Parathyroid adenoma (tissue), 2 donors: ENCODE results near the gene SASH1.

Experiments used
- H2AFZ ChIP-seq: fragments of 300-600 bp; sonication (generic); one replicate; pipeline ENCODE4 v1.7.0; 2017; ENCODE audit warnings: antibody characterized with exemption, mild to moderate bottlenecking
- H3K27ac ChIP-seq: fragments of 300-600 bp; sonication (generic); one replicate; pipeline ENCODE4 v1.7.0; 2017
- H3K27me3 ChIP-seq: fragments of 300-600 bp; sonication (generic); one replicate; pipeline ENCODE4 v1.7.0; 2017; ENCODE audit warnings: low read length; ENCODE audit not compliant: control insufficient read depth, insufficient read depth
- H3K36me3 ChIP-seq: fragments of 300-600 bp; sonication (generic); one replicate; pipeline ENCODE4 v1.7.0; 2017; ENCODE audit warnings: low read length; ENCODE audit not compliant: control insufficient read depth, insufficient read depth
- H3K4me1 ChIP-seq: fragments of 300-600 bp; sonication (generic); one replicate; pipeline ENCODE4 v1.7.0; 2017; ENCODE audit warnings: control low read depth
- H3K4me2 ChIP-seq: fragments of 300-600 bp; sonication (generic); one replicate; pipeline ENCODE4 v1.7.0; 2017; ENCODE audit warnings: low read length
- H3K4me3 ChIP-seq: fragments of 300-600 bp; sonication (generic); one replicate; pipeline ENCODE4 v1.7.0; 2017; ENCODE audit warnings: low read depth, low read length
- H3K79me2 ChIP-seq: fragments of 300-600 bp; sonication (generic); one replicate; pipeline ENCODE4 v1.7.0; 2017; ENCODE audit warnings: control low read depth
- H3K9ac ChIP-seq: fragments of 300-600 bp; sonication (generic); one replicate; pipeline ENCODE4 v1.7.0; 2017; ENCODE audit warnings: mild to moderate bottlenecking
- H3K9me3 ChIP-seq: fragments of 300-600 bp; sonication (generic); one replicate; pipeline ENCODE4 v1.7.0; 2017; ENCODE audit warnings: low read length; ENCODE audit not compliant: control insufficient read depth
- TF ChIP-seq, protein P1 (sequence below): fragments of 300-600 bp; sonication (generic); IDR thresholded peaks from one replicate; pipeline ENCODE4 v1.7.0; 2017; ENCODE audit warnings: antibody characterized with exemption, mild to moderate bottlenecking
- donor health status: primary hyperparathyroidism.

Gene SASH1

DNA sequence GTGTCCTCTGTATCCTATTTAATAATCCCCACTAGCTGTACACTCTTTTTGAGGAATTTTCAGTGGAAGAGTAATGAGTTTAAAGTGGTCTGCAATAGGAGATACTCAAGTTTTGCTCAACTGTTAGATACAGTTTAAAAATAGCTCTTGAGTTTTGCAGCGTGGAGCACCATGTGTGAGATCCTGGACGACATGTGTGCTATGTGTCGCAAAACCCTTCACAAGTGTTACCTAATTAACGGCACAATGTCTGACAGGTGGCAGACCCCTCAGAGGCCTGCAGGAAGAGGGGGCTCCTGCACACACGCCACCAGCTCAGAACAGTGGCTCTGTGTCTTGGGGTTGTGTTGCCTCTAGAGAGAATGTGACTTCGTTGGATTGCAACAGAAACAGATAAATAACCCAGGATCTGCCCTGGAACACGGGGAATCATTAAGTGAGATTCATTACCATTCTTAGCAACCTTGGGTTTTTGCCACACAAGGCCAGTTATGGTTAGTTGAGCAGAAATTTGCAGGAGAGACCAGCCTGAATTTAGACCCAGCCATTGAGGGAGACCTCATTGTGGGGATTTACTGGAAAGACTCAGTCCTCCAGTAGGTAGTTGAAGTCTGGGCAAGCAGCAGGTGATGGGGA lies 73.8 kb downstream of the SASH1 start:
- no peak overlapping the region for H3K9ac ChIP-seq
- H2AFZ ChIP-seq, result no peak overlapping the region
- no peak overlapping the region for H3K4me3 ChIP-seq
- H3K36me3 ChIP-seq, result no peaks in the 10 kb centered on the region
- TF ChIP-seq, protein P1, sequence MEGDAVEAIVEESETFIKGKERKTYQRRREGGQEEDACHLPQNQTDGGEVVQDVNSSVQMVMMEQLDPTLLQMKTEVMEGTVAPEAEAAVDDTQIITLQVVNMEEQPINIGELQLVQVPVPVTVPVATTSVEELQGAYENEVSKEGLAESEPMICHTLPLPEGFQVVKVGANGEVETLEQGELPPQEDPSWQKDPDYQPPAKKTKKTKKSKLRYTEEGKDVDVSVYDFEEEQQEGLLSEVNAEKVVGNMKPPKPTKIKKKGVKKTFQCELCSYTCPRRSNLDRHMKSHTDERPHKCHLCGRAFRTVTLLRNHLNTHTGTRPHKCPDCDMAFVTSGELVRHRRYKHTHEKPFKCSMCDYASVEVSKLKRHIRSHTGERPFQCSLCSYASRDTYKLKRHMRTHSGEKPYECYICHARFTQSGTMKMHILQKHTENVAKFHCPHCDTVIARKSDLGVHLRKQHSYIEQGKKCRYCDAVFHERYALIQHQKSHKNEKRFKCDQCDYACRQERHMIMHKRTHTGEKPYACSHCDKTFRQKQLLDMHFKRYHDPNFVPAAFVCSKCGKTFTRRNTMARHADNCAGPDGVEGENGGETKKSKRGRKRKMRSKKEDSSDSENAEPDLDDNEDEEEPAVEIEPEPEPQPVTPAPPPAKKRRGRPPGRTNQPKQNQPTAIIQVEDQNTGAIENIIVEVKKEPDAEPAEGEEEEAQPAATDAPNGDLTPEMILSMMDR, result no peak
- no peaks in the 10 kb centered on the region for H3K9me3 ChIP-seq
- H3K4me2 ChIP-seq, result no peak overlapping the region
- no peaks in the 10 kb centered on the region for H3K79me2 ChIP-seq
- no peaks in the 10 kb centered on the region for H3K4me1 ChIP-seq
- H3K27ac ChIP-seq, result no peak overlapping the region
- H3K27me3 ChIP-seq, result no peaks in the 10 kb centered on the region

DNA sequence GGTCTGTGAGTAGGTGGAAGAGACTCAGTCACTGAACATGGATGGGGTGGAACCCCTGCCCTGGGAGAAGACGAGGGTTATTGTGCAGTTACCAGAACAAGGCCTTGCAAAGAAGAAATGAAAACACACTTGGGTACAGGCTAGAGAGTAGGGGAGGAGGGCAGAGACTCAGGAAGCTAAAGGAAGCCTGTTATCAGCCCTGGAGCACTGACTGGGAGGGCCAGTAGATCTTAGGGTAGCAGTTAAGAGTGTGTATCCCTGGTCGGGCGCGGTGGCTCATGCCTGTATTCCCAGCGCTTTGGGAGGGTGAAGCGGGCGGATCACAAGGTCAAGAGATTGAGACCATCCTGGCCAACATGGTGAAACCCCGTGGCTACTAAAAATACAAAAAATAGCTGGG lies 74.4 kb downstream of the SASH1 start:
- Histone ChIP-seq H3K27ac (no peak overlapping the region), H3K9me3 (no peaks in the 10 kb centered on the region), H3K27me3 (no peaks in the 10 kb centered on the region), H3K9ac (no peak overlapping the region), H3K36me3 (no peaks in the 10 kb centered on the region), H3K4me3 (no peak overlapping the region), H3K4me1 (no peaks in the 10 kb centered on the region), H2AFZ (no peak overlapping the region), H3K4me2 (no peak overlapping the region), H3K79me2 (no peaks in the 10 kb centered on the region)
- TF ChIP-seq, protein P1, result no peak

DNA sequence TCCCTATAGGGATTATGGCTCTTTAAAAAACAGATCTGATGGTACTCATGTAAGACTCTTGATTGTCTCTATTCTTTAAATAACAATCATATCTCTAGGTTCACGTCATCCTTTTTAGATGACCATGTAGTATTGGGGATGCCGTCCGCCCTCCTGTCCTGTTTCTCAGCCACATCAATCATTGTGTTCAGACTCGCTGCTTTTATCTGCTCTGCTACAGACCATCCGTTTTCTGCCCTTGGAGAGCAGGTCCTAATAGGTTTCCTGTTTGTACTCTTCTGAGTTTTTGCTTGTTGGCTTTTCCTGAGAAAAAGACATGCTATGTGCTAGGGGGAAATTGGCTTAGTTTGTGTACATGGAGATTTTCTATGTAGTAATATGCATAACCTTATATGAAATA lies 76.8 kb downstream of the SASH1 start:
- Histone ChIP-seq H3K27me3 (no peaks in the 10 kb centered on the region), H3K79me2 (no peaks in the 10 kb centered on the region), H3K9me3 (no peaks in the 10 kb centered on the region), H3K36me3 (no peaks in the 10 kb centered on the region), H2AFZ (no peak overlapping the region), H3K4me1 (no peaks in the 10 kb centered on the region), H3K4me3 (no peak overlapping the region), H3K4me2 (no peak overlapping the region), H3K27ac (no peak overlapping the region), H3K9ac (no peak overlapping the region)
- TF ChIP-seq, protein P1, result no peak

DNA sequence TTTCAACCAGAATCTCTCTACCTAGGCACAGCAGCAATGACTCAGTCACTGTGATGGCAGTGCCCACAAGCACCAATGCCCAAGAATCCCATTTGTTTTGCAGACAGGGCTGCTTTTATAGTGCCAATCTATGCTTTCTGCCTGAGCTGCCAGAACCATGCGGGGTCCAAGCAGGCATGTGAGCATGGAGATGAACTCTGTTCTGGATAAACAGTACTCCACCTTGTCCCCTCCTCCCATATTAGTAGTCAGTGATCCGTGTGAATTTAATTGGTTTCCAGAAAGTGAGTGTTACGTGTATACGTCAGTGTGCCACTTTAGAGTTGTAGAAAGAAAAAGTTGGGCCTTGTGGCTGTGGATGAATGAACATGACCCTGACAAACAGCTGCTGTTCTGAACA lies 79.4 kb downstream of the SASH1 start:
- no peaks in the 10 kb centered on the region for H3K27me3 ChIP-seq
- H3K27ac ChIP-seq, result no peak overlapping the region
- no peaks in the 10 kb centered on the region for H3K36me3 ChIP-seq
- no peaks in the 10 kb centered on the region for H3K9me3 ChIP-seq
- no peak overlapping the region for H3K9ac ChIP-seq
- H3K4me3 ChIP-seq, result no peak overlapping the region
- H3K4me2 ChIP-seq, result no peak overlapping the region
- H2AFZ ChIP-seq, result no peak overlapping the region
- H3K4me1 ChIP-seq, result no peaks in the 10 kb centered on the region
- H3K79me2 ChIP-seq, result no peaks in the 10 kb centered on the region
- TF ChIP-seq, protein P1, result no peak

DNA sequence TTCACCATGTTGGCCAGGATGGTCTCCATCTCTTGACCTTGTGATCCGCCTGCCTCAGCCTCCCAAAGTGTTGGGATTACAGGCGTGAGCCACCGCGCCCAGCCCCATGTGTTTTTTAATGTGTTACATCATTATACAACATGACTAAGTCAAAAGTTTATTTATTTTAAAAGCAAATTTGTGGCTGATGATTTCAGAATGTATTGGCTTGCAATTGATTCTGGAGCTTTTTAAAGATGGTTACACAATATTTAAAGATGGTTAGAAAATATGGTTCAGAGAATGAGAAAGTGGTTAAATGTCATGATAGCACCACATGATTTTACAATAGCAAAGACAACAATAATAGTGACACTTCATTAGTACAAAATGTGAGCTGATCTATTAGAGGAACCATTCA lies 80.5 kb downstream of the SASH1 start:
- no peak overlapping the region for H3K27ac ChIP-seq
- H3K9me3 ChIP-seq, result no peaks in the 10 kb centered on the region
- H3K36me3 ChIP-seq, result no peaks in the 10 kb centered on the region
- H3K9ac ChIP-seq, result no peak overlapping the region
- H2AFZ ChIP-seq, result no peak overlapping the region
- H3K4me2 ChIP-seq, result no peak overlapping the region
- no peaks in the 10 kb centered on the region for H3K27me3 ChIP-seq
- no peak overlapping the region for H3K4me3 ChIP-seq
- H3K4me1 ChIP-seq, result no peaks in the 10 kb centered on the region
- TF ChIP-seq, protein P1, result no peak
- H3K79me2 ChIP-seq, result no peaks in the 10 kb centered on the region
